ENCODE results near the gene USP49. TPM values are rescaled to one million over a fixed set of nuclear protein-coding genes. Genes with fewer than 3 reads are reported as not detected.

Gene USP49
- total RNA-seq, 2 donors from 2014 or later, result 1.6 to 1.7 TPM

DNA sequence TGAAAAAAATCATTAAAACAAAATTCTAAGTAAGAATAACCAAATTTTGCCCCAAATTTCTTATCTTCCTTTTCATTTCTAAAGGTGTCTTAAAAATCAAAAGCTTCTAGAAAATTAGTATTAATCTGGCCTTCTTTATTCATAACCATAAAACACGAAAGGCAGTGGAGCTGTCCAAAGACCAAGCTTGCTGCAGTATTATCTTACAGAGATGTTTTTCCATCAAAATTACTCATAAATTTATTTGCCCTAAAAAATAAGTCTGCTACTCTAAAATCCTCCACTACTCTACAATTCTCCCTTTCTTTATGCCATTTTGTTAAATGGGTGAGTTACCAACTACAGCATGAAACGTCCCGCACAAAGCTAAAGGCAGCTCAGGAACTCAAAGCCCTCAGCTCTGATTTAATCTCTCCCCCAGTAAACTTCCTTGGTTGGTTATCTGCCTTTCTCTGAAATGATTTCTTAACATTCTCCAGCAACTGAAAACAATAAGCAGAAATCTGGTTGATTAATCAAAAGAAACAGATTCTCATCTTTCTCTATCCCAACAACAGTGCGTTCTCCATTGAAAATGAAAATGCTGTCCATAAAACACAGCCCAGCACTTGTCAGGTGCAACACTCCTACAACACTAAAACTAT is 2.1 kb downstream of the USP49 start:
- DNase-seq (no peak), ATAC-seq (no peak)
- intact Hi-C loops (cut with DNase I), result no loop called here

DNA sequence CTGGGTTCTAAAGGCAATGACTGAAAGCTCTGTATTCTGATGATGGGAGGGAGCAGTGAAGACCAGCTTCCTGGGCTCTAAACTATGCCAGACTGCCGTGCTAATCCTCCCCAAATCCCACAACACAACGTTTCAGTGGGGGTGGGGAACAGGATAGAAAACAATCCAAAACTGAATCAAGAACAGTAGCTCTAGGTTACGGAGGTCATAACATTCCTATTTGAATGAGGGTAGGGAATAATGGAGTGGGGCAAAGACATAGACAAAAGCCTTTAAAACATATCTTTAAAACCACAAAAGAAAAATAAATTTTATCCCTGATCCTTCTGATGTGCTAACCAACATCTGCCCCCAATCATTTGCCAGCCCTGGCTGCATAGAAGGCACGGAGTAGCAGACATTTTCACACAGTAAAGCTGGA is 7.8 kb downstream of the USP49 start:
- no peak for ATAC-seq
- intact Hi-C loops (cut with DNase I), result no loop called here
- DNase-seq, result no peak

DNA sequence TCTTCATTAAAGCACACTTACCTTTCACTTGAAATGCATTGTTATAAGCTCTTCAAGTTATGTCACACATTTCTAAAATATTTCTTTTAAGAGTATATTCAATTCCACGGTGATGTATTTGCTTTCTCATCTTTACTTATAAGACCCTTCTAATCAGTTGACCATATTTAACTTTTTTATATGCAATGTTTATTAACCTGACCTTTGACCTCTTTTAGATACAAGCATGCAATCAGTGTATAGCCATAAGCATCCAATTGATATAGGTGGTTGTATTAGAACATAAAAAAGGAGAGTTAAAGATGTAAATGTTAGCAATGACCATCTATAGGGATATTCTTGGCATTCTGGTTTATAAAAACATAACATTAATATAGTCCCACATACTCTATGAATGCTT is 9.2 kb downstream of the USP49 start:
- ATAC-seq (no peak), DNase-seq (no peak)
- intact Hi-C loops (cut with DNase I), result no loop called here

DNA sequence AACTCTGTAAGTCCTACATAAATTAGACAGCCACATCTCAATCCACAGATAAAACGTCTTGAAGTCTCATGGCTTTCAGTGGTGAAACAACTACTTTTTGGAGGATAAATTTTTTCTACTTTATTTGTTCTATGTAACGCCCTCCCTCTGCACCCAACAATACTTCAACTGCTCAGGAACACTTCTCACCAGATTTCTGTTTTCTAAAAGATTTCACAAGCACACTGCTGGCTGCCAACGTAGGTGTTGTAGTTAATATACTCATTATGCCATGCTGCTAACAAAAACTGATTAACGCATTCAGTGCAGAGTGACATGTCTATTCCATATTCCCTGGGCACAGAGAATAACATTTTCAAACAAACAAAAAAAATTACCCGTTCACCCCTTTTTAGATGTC is 10.2 kb downstream of the USP49 start:
- intact Hi-C loops (cut with DNase I), result no loop called here
- ATAC-seq (no peak), DNase-seq (no peak)

DNA sequence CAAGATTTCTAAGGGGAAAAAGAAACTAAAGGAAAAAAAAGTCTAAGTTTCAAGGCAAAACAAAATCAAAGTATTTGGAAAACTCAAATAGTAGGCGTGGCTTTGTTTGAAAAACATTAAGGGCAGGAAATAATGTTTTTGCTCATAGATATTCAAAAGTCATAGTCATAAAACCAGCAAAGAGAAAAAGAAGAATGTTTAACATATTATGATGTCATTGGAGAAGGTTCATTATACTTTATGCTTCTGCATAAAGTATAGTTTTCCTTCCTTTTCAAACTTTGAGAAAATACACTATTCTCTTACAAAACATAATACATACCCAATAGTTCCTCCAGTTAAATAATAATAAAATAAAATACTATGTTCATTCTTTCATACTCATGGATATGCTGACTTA is 13.7 kb downstream of the USP49 start:
- ATAC-seq (no peak), DNase-seq (no peak)
- intact Hi-C loops (cut with DNase I), result no loop called here

DNA sequence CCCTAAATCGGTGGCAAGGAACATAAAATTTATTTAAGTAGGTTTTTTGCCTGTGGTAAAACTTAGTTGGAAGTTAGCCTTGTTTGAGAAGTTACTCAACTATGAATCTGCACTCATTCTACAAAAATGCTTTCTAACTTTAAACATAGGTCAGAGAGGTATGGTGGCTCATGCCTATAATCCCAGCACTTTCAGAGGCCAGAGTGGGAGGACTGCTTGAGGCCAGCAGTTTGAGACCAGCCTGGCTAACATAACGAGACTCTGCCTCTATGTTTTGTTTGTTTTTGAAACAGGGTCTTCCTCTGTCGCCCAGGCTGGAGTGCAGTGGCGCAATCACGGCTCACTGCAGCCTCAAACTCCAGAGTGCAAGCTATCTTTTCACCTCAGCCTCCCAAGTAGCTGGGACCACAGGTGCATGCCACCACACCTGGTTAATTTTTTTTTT is 16.2 kb downstream of the USP49 start:
- no peak for ATAC-seq
- DNase-seq, result no peak
- intact Hi-C loops (cut with DNase I), result no loop called here

DNA sequence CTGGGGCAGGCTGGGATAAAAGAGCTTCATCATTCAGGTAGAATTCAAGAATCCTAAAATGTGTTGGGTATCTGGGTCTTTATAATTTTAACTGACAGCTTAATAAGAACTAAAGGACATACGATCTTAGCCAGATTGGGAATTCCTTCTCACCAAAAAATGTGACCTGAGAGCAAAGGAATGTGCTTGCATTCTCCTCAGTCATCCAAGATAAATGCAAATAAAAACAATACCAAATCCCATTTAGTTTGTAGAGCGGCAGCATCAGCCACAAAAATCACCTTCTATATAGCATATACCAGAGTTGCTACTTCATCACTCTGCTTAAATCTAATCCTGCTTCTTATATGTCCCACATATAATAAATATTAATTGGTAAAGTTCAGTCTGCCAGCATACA is 16.9 kb downstream of the USP49 start:
- intact Hi-C loops (cut with DNase I), result no loop called here
- DNase-seq, result no peak

DNA sequence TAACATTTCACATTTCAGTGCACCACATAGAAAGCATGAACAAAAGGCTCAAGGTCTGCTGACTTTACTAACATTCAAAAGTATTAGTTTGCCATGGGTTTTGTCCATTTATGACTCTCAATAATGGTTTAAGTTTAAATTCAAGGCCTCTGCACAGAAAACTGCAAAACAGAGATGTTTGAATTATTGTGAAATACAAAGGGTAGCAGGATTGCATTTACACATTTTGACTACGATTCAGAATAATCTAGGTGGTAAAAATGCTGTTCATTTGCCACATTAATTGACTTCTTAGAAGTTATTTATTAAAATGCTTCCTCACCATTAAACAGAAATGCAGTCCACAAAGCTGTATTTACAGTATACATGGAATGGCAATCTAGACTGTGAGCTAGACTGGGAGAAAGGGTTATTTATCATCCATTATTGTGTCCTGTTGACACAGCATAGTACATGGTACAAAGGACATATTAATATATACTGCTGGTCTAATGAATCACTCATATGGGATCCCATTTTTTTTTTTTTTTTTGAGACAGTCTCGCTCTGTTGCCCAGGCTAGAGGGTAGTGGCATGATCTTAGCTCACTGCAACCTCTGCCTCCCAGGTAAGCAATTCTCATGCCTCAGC is 18.0 kb downstream of the USP49 start:
- ATAC-seq, result no peak
- no peak for DNase-seq
- intact Hi-C loops (cut with DNase I), result no loop called here

More for the DNA sequence above, 16.9 kb downstream of the USP49 start:
- no peak for ATAC-seq

DNA sequence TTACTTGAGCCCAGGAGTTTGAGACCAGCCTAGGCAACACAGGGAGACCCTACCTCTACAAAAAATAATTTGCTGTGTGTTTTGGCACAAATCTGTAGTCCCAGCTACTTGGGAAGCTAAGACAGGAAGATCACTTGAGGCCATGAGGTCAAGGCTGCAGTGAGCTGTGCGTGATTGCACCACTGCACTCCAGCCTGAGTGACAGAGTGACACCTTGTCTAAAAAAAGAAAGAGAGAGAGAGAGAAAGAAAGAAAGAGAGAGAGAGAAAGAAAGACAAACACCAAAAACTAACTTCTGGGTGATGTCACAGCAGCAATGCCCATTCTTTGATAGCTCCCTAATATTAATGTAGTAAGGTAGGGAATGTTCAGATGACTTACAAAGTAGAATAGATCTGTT is 20.4 kb downstream of the USP49 start:
- intact Hi-C loops (cut with DNase I), result no loop called here
- ATAC-seq (no peak), DNase-seq (no peak)

DNA sequence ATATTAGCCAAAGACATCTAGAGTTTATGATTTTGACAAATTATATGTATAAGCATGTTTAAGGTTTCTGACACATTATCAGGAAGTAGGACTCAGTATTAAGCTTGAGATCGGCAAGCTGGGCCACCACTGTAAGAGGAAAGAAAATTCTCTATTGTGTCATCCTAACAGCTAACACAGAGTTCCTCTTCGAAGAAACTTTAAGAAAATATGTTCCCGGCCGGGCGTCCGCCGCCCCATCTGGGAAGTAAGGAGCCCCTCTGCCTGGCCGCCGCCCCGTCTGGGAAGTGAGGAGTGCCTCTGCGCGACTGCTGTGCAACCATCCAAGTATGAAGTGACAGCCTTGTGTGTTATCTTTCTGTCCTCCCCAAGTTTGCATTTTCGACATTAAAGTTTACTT is 23.0 kb downstream of the USP49 start:
- no peak for DNase-seq
- intact Hi-C loops (cut with DNase I), result no loop called here
- no peak for ATAC-seq

DNA sequence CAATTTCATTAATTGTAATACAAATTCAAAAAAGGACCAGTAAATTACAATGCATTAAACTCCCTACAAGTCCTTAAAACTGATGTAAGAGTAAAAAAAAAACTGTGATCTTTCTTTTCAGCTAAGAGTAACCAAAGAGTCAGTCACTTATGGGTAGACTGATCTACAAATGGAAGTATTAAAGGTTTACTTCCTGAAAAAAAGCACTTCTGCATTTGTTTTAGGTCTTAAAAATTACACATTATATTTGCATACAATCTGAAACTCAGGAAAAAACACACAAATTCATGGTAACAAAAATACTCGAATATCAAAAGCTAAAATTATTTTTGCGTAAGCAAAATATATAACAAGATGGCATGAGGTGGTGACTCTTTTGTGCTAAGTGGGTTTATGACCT is 23.5 kb downstream of the USP49 start:
- intact Hi-C loops (cut with DNase I), result no loop called here
- ATAC-seq (no peak), DNase-seq (no peak)

DNA sequence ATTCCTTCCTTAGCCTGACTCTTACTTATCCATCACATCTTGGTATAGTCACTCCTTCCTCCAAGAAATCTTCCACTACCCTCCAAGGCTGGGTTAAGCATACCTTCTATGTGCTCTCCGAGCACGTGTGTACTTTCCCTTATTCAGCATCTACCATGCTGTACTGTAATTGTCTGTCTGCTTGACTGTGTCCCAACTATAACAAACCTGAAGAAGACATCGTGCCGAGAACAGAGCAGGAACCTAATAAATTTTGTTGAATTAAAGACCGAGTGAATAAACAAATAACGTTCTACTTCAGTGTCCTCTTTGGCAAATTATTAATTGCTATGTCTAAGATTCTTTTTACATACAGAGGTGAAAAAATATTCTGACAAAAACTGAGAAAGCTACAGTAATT is 35.8 kb downstream of the USP49 start:
- DNase-seq (no peak), ATAC-seq (no peak)
- intact Hi-C loops (cut with DNase I), result no loop called here

DNA sequence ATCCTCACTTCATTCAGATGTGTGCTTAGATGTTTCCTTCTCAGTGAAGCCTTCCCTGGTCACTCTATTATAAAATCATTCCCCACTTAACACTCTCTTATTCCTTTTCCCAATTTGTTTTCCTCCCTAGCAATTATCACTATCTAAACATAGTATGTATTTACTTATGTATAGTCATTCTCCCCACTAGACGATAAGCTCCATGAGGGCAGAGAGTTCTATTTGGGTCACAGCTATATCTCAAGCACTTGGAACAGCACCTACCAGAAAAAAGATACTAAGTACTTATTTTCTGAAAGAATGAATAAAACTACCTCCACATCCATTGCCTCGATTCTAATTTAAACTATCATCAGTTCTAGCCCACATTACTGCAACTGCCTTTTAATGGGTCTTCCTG is 36.5 kb downstream of the USP49 start:
- no peak for ATAC-seq
- intact Hi-C loops (cut with DNase I), result no loop called here
- no peak for DNase-seq

DNA sequence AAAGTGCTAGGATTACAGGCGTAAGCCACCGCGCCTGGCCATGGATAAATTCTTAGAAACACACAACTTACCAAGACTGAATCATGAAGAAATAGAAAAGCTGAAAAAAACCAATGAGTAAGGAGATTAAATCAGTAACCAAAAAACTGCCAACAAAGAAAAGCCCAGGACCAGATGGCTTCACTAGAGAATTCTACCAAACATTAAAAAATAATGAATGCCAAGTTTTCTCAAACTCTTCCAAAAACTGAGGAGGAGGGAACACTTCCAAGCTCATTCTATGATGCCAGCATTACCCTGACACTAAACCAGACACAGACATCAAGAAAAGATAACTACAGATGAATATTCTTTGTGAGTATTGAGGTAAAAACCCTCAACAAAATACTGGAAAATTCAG is 44.3 kb downstream of the USP49 start:
- intact Hi-C loops (cut with DNase I), result no loop called here
- DNase-seq (no peak), ATAC-seq (no peak)

DNA sequence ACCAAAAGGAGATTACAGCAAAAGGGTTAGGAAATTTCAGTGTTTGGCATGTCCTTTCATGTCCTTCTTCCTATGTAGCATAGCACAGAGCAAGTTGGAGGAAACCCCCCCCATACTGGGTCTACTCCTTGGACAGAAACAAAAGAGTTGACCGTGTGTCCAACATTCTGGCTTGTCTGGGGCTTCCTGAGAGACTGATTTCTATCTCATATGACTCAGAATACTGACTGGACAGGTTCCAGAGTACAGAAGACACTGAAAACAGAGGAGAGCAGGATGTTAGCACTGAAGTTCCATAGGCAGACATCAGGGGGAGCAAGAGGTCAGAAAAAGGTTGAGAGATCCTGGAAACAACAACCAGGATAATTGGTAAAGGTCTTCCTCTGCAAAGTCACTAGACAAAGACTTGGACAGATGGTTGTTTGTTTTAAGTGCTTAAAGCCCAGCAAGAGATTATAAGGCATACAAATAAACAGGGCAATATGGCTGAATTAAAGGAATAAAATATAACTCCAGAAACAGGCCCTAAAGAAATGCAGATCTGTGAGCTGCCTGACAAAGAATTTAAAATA is 48.4 kb downstream of the USP49 start:
- ATAC-seq, result peak; percentile 87 to 95
- intact Hi-C loops (cut with DNase I), result loop anchor here (1.0 to 5.0 kb wide), 2 partner anchors 196 to 198 kb away; no protein-coding TSS in a partner anchor

DNA sequence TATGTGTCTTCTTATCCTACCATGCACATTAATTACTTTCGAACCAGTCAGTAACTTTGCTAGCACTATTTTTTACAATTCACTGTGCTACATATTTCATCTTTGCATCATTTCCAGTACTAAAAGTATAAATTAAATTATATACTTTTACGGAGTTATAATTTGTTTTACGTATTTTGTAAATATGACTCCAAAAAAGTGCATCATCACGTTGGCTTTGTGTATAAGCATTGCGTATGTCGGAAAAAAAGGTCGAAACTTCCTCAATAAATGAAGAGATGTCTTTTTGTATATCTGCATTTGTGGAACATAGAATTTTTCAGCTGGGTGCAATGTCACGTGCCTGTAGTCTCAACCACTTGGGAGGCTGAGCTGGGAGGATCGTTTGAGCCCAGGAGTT is 52.0 kb downstream of the USP49 start:
- intact Hi-C loops (cut with DNase I), result no loop called here
- DNase-seq (no peak), ATAC-seq (no peak)

More for the DNA sequence above, 48.4 kb downstream of the USP49 start:
- DNase-seq, result peak; percentile 31

DNA sequence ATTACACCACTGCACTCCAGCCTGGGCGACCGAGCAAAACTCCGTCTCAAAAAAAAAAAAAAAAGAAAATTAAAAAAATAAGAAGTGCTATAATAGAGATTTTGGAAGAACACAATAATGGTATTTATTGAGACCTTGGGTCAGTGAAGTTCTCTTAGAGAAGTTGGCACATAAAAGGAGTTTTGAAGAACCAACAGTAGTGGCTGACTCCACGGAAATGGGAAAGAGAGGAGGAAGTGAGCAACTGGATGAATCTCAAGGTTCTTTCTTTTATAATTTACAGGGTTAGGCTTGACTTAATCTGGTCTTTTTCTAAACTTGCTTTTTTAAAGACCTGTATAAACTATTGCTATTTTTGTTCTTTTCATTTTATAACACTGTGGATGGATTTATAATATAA is 54.8 kb downstream of the USP49 start:
- intact Hi-C loops (cut with DNase I), result no loop called here
- no peak for DNase-seq

DNA sequence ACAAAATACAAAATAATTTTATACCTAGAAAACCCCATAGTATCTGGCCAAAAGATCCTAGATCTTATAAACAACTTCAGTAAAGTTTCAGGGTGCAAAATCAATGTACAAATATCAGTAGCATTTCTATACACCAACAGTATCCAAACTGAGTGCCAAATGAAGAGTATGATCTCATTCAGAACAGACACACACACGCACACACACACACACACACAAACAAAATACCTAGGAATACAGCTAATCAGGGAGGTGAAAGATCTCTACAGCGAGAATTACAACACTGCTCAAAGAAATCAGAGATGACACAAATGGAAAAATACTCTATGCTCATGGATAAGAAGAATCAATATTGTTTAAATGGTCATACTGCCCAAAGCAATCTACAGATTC is 58.5 kb downstream of the USP49 start:
- DNase-seq (no peak), ATAC-seq (no peak)
- intact Hi-C loops (cut with DNase I), result no loop called here

More for the DNA sequence above, 54.8 kb downstream of the USP49 start:
- no peak for ATAC-seq

DNA sequence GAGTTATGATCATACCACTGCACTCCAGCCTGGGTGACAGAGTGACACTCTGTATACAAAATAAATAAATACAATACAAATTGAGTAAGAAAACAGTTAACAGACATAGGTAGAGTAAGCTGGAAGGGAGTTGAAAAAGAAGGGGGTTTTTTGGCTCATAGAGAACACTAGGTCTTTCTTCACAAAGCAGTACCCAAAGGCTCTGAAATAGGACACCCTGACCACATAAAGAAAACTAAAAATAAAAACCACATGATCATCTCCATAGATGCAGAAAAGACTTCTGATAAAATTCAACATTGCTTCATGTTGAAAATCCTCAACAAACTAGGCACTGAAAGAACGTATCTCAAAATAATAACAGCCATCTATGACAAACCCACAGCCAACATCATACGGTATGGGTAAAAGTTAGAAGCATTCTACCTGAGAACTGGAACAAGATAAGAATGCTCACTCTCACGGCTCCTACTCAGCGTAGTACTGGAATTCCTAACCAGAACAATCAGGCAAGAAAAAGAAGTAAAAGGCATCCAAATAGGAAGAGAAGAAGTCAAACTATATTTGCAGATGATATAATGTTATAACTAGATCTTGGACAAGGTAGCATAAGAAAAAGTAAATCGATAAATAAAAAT is 59.0 kb downstream of the USP49 start:
- no peak for DNase-seq
- intact Hi-C loops (cut with DNase I), result no loop called here
- no peak for ATAC-seq

DNA sequence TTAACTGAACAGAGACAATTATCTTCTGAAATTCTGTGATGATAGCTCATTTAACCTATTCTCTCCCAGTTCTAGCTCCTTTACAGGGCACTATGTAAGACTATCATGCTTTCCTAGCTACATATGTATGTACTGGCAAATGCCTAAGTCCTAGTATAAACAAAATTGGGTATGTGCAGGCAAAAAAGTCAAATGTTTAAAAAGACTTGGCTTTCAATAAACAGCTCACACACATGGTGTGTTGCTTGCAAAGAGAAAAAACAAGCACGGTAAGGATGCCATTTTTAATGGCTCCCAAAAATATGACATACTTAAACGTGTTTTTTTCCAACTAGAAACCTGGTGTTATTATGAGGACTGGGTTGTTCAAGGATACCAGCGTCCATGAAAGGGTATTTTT is 62.9 kb downstream of the USP49 start:
- ATAC-seq (no peak), DNase-seq (no peak)
- intact Hi-C loops (cut with DNase I), result no loop called here

Measured in left cardiac atrium (tissue), 4 donors.